ENCODE data around the gene CADM1.

CADM1 gene

DNA sequence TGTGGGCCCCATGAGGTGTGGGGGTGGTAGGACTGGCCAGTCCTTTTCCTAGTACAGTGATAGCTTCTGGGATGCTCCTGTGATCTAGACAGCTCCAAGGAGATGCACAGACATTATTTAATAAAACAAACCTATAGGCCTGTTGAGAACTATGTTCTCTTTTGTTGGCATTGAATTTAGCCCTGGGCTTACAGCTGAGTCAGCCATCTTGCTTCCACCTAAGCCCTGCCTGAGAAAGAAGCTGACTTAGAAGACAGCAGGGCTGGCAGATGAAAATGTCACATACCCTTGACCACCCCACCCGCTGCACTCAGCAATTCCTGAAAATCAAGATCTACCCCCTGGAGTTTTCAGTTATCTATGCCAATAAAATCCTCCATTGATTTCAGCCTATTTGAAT lies 353.2 kb downstream of the CADM1 start:
- no peak for DNase-seq (ENCODE audit: low read depth in 2 of 2)

GRCh38 chr11:115148691-115149090 lies 355.5 kb downstream of the CADM1 start:
- no peak for DNase-seq (ENCODE audit: low read depth in 2 of 2)

- DNase-seq (ENCODE audit: low read depth in 2 of 2) = no peak
Measured at GRCh38 chr11:115148101-115148500, 356.1 kb downstream of the CADM1 start.

DNA sequence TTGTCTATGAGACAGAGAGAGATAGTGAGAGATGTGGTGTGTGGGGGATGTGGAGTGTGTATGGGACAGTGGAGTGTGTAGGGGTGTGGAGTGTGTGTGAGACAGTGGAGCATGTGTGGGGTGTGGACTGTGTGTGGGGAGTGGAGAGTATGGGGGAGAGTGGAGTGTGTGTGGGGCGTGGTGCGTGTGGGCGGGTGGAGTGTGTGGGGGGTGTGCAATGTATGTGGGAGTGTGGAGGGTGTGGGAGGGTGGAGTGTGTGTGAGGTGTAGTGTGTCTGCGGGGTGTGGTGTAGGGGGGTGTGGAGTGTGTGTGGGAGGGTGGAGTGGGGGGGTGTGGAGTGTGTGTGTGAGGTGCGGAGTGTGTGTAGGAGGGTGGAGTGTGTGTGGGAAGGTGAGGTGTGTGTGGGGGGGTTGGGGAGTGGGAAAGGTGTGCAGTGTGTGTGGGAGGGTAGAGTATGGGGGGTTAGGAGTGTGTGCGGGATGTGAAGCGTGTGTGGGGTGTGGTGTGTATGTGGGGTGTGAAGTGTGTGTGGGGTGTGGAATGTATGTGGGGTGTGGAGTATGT lies 356.9 kb downstream of the CADM1 start:
- DNase-seq (ENCODE audit: low read depth in 2 of 2) = no peak

- DNase-seq (ENCODE audit: low read depth in 2 of 2) = no peak
Measured at GRCh38 chr11:115146425-115146824, 357.8 kb downstream of the CADM1 start.

DNA sequence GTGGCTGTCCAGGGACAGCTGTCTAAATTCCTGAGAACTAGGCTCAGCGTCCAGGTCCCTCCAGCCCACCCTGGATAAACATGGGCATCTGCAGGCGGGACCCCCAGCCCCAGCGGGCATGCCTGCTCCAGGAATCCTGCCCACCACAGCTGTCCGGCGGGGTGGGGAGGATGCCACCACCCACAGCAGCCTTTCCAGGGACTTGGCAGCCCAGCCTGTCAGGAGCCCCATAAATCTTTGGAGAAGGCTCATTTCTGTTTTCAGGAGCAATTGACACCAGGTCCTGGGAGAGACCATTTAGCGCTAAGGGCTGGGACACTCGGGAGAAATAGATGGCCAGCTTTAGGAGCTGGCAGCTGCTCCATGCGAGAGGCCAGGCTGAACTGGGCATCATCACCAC lies 358.9 kb downstream of the CADM1 start:
- DNase-seq (ENCODE audit: low read depth in 2 of 2) = no peak

DNA sequence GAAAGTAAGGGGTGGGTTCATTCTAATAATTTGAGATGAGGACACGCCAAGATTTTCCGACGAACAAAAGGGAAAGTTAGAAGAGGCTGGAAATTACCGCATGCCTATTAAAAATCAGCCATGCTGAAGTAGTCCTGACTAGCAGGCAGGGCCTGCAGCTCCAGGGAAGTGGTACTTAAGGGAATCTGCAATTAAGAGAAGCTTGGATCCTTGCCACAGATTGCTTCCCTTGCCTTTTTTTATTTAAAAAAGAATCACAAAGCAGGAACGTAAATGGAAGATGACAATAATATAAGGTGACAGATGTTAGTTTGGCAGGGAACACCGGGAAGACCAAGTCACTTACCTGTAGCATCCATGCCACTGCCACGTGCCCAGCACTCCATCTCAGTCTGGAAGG lies 359.3 kb downstream of the CADM1 start:
- DNase-seq (ENCODE audit: low read depth in 2 of 2) = no peak

DNA sequence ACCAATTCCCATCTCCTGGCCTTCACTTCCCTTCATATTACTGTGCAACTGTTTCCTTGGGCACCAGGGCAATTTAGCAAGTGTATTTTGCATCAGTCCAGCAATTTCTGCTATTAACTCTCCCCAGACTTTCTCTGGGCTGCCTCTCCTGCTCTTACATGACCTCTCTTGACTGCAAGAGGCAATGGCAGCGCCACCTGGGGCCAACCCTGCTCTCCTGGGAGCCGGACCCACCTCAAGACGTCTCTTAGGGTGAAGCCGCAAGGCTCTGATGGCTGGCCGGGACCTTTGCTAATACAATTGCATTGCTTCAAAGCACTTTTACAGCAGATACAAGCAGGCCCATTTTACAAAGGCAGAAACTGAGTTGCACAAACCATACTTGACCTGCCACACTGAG lies 360.2 kb downstream of the CADM1 start:
- DNase-seq (ENCODE audit: low read depth in 2 of 2) = no peak

GRCh38 chr11:115141231-115142114 lies 362.7 kb downstream of the CADM1 start:
- DNase-seq (ENCODE audit: low read depth in 2 of 2) = no peak

DNA sequence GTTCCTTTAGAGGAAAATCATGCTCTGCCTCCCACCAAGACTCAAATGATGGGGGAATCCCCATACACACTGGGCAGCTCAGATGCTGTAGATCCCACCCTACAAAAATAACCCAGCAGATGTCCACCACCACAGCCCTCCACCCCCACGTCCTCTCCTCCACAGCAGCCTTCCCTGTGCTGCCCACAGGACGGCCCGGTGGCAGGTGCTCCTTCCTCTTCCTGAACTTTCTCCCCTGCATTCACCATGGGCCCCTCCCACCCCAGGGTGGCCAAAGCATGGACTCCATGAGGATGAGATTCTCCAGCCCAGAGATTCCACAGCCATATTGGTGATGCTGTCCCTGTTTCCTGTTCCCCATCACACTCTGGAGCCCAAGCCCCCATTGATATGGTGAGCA lies 368.3 kb downstream of the CADM1 start:
- no peak for DNase-seq (ENCODE audit: low read depth in 2 of 2)

GRCh38 chr11:115134926-115135325 lies 369.3 kb downstream of the CADM1 start:
- no peak for DNase-seq (ENCODE audit: low read depth in 2 of 2)

DNA sequence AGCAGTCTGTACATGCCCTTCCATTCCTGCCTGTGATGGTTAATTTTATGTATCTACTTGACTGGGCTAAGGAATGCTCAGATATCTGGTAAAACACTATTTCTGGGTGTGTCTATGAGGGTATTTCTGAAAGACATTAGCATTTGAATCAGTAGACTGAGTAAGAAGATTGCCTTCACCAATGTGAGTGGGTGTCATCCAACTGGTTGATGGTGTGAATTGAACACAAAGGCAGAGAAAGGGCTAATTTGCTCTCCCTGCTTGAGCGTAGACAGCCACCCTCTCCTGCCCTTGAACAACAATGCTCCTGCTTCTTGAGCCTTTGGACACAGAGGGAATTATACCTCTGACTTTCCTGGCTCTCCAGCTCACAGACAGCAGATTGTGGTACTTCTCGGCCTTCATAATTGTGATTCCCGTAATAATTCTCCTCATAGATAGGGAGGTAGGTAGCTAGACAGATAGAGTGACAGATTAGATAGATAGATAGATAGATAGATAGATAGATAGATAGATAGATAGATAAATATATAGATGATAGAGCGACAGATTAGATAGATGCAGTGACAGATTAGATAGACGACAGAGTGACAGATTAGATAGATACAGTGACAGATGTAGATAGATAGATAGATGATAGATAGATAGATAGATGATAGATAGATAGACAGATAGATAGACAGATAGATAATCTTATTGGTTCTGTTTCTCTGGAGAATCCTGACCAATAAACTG lies 370.6 kb downstream of the CADM1 start:
- no peak for DNase-seq (ENCODE audit: low read depth in 2 of 2)

GRCh38 chr11:115132436-115133228 lies 371.6 kb downstream of the CADM1 start:
- DNase-seq (ENCODE audit: low read depth in 2 of 2) = no peak

DNA sequence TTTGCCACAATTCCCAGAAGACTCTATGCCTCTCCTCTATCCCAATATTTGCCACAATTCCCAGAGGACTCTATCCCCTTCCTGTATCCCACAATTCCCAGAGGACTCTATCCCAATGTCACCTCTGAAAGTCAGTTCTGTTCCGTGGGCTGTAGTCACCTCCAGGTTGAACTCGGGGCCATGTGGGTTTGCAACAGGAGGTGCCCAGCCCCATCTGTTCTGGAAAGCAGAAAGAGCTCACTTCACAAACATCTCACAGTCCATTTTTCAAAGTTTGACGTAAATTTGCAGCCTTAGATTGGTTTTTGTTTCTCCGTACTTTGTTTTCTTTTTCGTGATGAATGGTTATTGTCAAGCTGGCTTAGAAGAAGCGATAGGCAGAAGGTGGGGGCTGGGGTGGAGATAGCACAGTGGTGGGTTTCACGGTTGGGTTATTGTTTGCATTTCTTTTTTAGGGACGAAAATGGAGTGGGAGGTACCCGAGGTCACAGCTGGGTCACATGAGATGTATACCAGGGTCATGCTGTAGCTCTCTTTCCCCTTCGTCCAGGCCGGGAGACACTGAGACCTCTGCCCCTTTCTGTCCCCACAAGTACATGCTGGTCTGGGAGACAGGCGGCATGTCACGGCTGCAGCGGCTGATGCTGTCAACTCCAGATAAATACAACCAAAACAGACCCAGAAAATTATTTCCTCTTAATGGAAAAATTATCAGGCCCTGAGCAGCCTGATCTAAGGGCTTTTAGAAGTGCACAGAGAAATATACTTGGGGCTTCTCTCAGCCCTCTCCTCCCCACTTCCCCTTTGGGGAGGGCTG lies 374.5 kb downstream of the CADM1 start:
- DNase-seq (ENCODE audit: low read depth in 2 of 2) = no peak

GRCh38 chr11:115128226-115128625 lies 376.0 kb downstream of the CADM1 start:
- no peak for DNase-seq (ENCODE audit: low read depth in 2 of 2)

DNA sequence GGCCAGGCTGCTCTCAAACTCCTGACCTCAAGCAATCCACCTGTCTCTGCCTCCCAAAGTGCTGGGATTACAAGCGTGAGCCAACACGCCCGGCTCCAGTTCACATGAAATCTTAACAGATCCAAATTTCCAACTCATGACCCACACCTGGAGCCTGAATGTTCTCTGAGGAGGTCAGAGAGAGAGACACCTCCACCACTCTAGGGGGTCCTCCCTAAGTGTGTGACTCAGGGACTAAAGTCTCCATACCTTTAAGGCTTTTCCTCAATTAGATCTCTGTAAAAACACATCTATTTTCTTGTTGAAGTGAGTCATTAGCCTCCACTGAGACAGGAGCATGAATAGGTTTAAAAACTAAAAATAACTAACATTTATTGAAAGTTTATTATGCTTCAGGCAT lies 376.4 kb downstream of the CADM1 start:
- no peak for DNase-seq (ENCODE audit: low read depth in 2 of 2)

GRCh38 chr11:115126515-115127208 lies 377.6 kb downstream of the CADM1 start:
- no peak for DNase-seq (ENCODE audit: low read depth in 2 of 2)

- DNase-seq (ENCODE audit: low read depth in 2 of 2) = no peak
Measured at GRCh38 chr11:115126092-115126491, 378.1 kb downstream of the CADM1 start.

- DNase-seq (ENCODE audit: low read depth in 2 of 2) = no peak
Measured at GRCh38 chr11:115124786-115125185, 379.4 kb downstream of the CADM1 start.

- no peak for DNase-seq (ENCODE audit: low read depth in 2 of 2)
Measured at GRCh38 chr11:115123641-115124040, 380.6 kb downstream of the CADM1 start.

DNA sequence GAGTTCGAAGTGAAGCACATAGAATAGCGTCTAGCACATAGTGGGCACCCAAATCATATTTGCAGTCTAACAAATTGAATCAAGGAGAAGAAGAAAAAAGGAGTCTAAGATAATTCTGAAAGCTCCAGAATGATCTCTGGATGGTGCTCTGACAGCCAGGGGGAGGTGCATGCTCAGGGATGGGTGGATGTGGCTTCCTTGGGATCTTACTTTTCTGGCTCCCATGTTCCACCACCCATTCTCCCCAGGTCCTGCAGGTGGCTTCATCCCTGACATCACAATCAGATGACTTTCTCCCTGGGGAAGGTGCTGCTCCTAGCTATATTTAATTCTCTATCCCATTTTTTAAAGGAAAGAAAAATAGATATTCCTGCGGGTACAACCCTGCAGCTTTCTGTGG lies 381.9 kb downstream of the CADM1 start:
- DNase-seq (ENCODE audit: low read depth in 2 of 2) = no peak
